GM21360 (cell line): ENCODE data around the gene RNU6-9.

Source experiments
- ATAC-seq: cut with Tn5 transposase; IDR thresholded peaks from one replicate; pipeline ENCODE4 v1.9.1; 2021; ENCODE audit warnings: mild to moderate bottlenecking, moderate library complexity; ENCODE audit not compliant: unreplicated experiment

Gene RNU6-9

DNA sequence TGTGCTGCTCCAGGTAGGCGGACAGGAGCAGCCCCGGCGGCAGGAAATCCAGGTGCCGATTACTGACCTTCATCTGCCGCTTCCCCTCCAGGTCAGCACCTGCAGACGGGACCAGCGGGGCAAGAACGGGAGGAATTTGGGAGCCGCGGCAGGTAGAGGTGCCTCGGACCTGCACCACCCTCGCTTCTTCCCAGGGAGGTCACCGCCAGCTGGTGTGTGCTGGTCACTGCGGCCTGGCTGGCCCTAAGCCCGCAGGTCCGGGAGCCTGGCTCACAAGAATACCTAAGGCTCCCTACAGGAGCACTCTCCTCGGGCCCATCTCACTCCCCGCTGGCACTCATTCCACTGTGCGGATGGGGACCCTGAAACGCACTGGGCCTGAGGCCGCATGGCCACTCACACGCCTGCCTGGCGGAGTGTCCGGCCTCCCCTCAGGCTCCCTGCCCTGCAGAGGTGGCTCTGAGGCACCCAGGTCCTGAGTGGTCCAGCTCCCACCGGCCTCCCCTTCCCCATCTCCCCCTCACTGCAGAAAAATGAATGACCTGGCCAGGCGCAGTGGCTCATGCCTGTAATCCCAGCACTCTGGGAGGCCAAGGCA is 4.3 kb downstream of the RNU6-9 start:
- no peak for ATAC-seq

GRCh38 chr19:898663-899062 is 5.4 kb downstream of the RNU6-9 start:
- no peak for ATAC-seq

DNA sequence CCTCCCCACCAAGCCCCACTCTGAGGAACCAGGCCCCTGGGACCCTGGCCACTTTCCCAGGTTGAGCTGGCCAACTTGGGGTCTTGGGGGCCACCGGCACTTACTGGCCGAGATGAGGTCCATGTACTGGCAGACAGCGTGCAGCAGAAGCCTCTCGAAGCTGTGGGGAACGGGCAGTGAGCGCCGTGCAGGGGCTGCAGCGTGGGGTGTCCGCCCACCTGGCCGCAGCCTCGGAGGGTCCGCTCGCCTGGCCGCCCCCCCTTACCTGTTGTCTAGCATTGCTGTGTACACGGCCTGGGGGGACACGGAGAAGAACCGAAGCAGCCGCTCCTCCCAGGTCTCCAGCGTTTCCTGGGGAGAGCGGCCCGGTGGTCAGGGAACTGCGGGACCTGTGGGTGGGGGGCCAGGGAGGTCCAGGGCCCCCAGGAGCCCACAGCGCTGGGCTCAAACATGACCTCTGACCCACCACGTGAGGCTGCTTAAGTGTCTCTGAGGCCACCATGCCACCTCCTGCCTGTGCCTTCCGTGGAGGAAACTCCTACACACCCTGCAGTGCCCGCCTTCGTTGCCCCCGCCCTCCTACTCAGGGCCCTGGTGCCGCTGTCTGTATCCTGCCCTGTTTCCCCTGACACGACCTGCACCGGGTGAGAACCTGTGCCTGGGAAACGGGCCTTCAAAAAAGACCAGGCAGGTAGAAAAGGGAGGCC is 6.2 kb downstream of the RNU6-9 start:
- no peak for ATAC-seq

DNA sequence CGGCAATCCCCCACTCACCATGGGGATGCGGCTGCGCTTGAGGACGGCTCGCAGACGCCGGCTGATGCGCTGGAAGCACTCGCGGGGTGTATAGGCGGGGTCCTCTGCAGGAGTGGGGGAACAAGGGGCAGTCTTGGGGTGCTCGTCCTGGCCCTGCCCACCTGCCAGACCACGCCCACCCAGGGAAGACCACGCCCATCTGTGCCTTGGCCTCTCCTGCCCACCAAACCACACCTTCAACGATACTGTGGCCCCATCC is 6.7 kb downstream of the RNU6-9 start:
- ATAC-seq = no peak

DNA sequence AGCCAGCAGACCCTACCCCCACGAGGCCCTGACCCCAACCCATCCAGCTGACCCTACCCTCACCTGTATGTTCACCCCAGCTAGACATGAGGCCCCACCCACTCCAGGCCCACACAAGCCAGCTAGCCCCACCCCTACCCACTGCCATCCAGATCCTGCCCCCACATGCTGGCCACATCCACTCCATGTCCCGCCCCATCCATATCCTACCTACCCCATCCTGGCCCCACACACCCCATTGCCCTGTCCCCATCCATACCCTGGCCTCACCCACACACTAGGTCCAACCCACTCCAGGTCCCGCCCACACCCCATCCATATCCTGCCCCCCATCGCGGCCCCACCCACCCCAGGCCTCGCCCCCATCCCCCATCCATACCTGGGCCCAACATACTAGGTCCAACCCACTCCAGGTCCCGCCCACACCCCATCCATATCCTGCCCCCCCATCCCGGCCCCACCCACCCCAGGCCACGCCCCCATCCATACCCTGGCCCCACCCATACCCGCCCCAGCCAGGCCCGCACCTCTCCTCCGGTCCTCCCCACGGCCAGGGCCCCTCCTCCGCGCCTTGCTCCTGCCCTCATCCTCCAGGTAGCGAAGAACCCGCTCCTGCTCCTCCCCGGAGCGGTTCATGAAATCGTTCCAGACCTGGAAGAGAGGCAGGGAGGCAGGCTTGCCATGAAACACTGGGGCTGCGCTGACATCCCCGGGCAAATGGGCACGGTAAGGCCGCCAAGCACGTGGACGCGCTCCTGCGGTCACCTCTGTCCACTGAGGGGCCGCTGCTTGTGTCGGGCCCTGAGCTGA is 7.2 kb downstream of the RNU6-9 start:
- no peak for ATAC-seq

DNA sequence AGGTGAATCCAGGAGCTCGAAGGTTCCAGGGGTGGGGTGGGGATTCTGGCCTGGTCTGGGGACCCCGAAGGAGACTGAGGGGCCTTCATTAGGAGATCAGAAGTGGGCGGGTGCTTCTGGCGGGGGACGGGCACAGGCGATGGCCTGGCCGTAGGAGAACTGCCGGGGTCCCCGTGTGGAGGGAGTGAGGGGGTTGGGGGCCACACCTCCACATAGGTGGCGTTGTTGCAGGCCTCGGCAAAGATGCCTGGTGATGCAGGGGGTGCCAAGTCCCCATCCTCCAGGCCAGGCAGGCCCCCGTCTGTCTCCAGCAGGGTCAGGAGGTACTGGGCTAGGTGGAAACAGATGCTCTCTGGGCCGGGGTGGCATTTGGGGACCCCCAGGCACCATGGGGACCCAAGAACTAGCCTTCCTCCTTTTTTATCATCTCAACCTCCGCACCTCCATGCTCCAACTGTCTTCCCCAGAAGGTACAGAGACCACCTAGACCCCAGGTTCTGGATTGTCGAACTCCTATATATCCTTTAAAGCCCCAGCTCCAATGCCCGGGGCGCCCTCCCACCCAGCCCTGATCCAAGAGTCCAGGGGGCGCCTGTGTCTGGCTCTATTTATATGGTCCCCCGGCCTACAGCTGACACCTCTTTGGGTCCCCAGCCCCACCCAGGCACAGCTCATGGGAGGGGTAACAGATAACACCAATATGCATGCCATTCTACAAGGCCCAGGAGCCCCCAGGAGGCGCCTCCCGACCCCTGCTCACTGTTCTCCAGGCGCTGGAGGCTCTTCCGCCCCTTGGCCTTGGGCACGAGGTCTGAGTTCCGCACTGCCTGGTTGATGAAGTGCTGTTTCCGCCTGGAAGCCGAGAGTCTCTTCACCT is 8.2 kb downstream of the RNU6-9 start:
- ATAC-seq = no peak

DNA sequence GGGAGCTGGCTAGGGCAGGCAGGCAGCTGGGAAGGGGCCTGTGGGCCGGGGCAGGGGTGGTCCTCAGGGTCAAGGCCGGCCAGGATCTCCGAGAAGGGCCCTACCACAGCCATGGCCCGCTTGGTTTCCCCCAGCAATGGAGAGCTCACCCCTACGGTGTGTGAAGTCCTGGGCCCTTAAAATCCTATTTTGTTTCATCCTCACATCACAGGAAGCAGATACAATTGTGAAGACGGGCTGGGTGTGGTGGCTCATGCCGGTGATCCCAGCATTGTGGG is 8.7 kb downstream of the RNU6-9 start:
- no peak for ATAC-seq

DNA sequence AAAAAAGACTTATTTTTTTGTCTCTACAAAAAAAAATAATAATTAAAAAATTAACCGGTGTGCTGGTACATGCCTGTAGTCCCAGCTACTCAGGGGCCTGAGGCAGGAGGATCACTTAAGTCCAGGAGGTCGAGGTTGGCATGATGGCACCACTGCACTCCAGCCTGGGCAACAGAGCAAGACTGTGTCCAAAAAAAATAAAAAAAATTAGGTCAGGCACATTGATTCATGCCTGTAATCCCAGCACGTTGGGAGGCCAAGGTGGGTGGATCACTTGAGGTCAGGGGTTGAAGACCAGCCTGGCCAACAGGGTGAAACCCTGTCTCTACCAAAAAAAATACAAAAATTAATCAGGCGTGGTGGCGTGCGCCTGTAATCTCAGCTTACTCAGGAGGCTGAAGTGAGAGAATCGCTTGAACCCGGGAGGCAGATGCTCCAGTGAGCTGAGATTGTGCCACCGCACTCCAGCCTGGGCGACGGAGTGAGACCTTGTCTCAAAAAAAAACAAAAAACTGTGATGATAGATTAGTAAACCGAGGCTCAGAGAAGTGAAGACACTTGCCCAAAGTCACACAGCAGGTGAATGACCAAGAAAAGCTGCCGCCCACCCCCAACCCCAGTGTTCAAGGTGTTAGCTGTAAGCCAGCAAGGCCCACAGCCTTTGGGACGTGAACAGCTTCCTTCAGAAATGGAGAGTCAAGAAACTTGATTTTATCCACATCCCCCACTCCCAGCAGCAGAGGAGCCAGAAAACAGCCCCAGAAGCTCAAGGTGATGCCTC is 9.4 kb downstream of the RNU6-9 start:
- no peak for ATAC-seq

DNA sequence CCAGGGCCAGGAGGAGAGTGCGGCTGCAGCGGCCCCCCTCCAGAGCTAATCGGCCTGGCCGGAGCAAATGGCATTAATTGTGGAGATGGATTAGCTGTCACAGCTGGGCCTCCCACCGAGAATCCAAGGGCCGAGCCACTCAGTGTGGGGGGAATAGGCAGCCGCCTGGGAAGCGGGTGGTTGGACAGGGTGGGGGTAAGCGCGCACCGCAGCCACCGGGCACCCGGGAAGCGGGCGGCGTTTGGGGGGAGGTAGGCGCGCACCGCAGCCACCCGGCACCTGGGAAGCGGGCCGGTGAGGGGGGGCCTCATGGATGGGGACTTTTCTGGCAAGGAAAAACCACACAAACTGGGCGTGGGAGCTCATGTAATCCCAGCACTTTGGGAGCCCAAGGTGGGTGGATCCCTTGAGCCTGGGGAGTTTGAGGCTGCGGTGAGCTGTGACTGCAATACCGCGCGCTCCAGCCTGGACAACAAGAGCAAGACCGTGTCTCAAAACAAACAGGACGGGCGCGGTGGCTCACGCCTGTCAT is 10.0 kb downstream of the RNU6-9 start:
- no peak for ATAC-seq

DNA sequence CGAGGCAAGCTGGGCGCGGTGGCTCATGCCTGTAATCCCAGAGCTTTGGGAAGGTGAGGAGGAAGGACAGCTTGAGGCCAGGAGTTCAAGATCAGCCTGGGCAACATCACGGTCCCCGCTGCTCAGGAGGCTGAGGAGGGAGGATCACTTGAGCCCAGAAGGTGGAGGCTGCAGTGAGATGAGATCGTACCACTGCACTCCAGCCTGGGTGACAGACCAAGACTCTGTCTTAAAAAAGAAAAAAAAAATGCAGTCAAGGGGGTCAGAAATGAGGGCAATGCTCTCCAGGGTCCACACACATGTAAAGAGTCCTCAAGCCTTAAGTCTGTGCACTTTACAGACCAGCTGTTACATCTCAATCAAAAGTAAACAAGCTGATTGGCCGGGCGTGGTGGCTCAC is 11.3 kb downstream of the RNU6-9 start:
- no peak for ATAC-seq

DNA sequence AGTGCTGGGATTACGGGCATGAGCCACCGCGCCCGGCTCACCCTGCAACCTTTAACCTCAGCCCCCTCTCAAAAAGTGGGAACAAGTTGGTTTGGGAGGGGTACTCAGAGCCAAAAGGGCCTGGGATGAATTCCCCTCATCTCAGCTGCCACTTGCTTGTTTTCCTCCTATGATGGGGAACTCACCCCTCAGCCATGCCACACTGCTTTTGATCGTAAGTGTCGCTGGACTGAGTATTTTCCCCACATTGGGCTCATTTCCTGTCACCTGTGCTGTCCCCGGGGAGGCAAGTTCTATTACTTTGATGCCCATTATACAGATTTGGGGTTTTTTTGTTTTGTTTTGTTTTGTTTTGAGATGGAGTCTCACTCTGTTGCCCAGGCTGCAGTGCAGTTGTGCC is 13.2 kb downstream of the RNU6-9 start:
- ATAC-seq = no peak

DNA sequence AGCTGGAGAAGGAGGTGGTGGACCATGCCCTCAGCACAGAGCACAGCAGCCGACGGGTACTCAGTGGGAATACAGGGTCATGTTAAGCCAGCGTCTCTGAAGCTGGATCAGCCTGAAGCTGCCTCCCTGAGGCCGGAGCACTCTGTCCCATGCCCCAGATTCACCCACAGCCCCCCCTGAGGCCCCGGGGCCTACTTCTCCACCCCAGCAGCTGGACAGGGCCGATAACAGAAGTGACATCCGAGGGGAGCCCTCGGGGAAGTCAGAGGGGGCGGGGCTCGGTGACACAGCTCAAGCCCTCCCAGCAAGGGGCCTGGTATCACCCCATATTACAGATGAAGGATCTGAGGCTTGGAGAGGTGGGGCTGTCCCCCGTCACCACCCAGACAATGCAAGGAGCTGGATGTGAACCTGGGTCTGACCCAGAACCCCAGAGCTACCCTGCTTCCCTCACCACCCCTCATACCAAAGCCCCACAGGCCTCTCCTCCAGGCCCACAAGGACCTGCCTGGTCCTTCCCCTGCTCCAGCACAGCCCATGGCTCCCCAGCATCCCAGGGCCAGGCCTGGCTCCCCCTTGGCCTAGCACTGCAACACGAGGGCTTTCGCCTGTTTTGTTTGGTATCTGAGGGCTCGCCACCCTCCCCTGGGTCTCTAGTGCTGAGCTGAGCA is 14.0 kb downstream of the RNU6-9 start:
- no peak for ATAC-seq

DNA sequence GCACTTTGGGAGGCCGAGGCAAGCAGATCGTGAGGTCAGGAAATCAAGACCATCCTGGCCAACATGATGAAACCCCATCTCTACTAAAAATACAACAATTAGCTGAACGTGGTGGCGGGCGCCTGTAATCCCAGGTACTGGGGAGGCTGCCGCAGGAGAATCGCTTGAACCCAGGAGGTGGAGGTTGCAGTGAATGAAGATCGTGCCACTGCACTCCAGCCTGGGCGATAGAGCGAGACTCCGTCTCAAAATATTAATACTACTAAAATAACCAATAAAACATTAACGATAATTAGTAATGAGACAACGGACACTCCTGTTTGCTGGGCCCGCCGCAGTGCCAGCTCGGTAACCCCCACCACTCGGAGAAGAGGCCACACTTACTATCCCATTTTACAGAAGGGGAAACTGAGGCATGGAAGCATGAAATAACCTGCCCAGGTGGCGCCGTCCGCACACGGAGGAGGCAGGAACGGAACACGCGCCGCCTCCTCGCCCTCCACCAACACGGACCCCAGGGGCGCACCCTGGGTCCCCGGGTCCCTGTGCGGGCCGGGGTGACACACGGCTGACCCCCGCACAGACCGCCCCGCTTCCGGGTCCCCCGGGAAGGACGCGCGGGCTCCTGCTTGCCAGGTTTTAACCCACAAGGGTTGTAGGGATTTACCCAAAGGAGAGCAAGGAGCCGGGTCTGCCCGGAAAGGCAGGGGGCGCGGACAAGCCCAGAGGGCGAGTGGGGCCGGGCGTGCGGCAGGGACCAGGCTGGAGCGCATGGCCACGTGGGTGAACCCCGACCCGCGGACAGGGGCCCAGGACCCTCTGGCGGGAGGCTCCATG is 18.1 kb downstream of the RNU6-9 start:
- no peak for ATAC-seq

- no peak for ATAC-seq
These were observed 19.1 kb downstream of the RNU6-9 start for GRCh38 chr19:912181-913079.

DNA sequence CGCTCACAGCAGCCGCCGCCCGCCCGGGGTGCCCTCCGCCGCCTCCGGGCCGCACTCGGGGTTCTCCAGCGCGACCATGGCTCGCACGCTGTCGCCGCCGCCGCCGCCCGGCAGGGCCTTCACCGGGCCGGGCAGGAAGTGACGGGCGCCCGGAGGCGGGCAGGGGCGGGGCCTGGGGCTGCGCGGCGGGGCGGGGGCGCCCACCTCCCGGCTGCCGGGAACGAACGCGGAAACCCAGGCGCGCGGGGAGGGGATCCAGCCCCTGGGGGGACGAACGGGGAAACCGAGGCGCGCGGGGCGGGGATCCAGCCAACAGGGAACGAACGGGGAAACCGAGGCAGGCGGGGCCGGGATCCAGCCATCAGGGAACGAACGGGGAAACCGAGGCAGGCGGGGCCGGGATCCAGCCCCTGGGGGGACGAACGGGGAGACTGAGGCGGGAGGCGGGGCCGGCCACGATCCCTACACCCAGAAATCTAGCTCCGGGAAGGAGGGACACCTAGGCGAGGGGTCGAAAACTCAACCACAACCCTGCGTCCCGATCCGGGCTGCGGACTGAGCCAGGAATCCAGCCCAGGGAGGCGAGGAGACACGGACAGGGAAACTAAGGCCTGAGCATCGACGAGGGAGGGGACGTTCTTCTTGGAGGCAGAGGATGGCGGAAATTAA is 19.9 kb downstream of the RNU6-9 start, which contains the start of gene R3HDM4:
R3HDM4 (minus strand) TSS at position 140 of the 669 bp plus-strand sequence; CDS start at position 78, 62 bp downstream.
- ATAC-seq = no peak

DNA sequence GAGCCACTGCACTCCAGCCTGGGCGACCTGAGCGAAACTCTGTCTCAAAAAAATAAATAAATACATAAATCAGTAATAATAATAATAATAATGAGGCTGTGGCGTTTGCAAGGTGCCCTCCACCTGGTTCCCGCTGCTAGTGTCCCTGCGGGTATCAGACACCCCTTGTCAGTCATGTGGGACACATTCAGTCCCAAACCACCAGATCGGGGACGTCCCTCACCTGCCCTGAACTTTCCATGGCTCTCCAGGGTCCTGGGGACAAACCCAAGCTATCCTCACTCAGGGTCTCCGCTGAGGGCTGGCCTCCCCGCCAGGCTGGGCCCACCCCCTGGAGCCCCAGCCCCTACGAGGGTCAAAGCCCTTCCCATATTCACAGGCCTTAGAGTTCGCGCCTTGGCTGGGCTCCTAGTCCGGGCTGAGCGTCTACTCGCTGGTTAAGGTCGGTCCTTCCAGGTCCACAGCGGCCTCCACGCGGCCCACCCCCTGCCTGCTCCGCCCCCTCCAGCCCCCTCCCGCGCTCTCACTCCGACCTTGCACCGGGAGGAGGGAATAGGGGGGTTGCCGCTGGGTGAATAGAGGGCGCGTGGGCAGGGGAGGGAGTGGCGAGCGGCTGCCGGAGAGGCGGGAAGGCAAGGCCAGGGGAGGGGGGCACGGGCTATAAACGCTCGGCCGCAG is 23.5 kb downstream of the RNU6-9 start:
- ATAC-seq = no peak
